ENCODE results near the gene C9orf78.

C9orf78 gene

GRCh38 chr9:129868023-129868871, 33.2 kb upstream of the C9orf78 start:
- DNase-seq (ENCODE audit: low read depth): no peak

GRCh38 chr9:129867136-129868022, 32.3 kb upstream of the C9orf78 start:
- DNase-seq (ENCODE audit: low read depth): no peak

GRCh38 chr9:129866394-129867135, 31.5 kb upstream of the C9orf78 start:
- DNase-seq (ENCODE audit: low read depth): no peak

GRCh38 chr9:129865668-129866320, 30.7 kb upstream of the C9orf78 start:
- no peak for DNase-seq (ENCODE audit: low read depth)

DNA sequence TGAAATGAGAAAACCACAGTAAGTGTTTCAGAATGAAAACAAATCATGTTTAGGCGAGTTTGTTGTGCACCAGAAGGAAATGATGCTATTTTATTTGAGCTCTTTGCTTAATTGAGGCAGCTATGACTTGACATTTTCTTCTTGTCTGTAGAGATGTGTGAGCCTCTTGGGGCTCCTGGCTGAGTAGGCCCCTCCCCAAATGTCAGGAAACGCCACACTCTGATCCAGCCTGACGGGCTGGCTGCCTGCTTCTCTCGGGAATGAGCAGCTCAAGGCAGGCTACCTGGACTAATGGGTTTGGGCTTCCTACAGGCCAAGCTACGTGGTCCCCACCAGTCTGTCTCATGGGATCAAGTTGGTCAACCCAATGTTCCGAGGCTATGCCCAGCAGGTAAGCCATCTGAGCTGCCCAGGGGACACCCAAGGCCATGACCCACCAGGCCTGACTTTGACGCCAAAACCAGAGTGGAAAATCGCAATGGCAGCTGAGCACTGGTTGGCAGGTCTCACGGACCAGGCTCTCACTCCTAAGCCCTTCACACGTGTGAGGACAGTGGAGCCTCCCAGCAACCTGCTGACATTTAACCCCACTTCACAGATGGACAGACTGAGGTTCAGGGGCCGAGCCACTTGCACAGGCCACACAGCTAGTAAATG, 30.0 kb upstream of the C9orf78 start:
- no peak for DNase-seq (ENCODE audit: low read depth)

GRCh38 chr9:129863059-129863690, 28.1 kb upstream of the C9orf78 start:
- DNase-seq (ENCODE audit: low read depth): no peak

GRCh38 chr9:129861447-129861827, 26.4 kb upstream of the C9orf78 start:
- DNase-seq (ENCODE audit: low read depth): no peak

GRCh38 chr9:129860653-129861446, 25.8 kb upstream of the C9orf78 start:
- no peak for DNase-seq (ENCODE audit: low read depth)

- no peak for DNase-seq (ENCODE audit: low read depth)
Measured at GRCh38 chr9:129858167-129858962, 23.3 kb upstream of the C9orf78 start.

DNA sequence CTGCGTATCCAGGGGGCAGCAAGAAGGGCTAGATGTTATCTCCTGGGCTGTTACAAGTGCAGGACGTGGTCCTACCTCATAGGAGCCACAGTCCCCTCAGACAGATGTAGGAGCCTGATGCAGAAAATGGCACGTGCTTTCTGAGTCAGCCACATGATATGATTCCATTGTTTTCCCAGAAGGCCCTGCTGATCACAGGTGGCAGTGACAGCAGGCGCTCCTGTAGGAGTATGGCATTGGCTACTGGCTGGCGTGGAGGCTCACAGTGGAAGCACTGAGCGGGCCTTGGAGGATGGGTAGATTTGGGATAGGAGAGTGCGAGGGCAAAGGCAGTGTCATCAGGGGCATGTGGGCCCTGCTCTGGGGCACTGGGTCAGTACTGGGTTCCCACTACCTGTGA, 22.1 kb upstream of the C9orf78 start:
- no peak for DNase-seq (ENCODE audit: low read depth)

- no peak for DNase-seq (ENCODE audit: low read depth)
Measured at GRCh38 chr9:129854588-129855110, 19.6 kb upstream of the C9orf78 start.

DNA sequence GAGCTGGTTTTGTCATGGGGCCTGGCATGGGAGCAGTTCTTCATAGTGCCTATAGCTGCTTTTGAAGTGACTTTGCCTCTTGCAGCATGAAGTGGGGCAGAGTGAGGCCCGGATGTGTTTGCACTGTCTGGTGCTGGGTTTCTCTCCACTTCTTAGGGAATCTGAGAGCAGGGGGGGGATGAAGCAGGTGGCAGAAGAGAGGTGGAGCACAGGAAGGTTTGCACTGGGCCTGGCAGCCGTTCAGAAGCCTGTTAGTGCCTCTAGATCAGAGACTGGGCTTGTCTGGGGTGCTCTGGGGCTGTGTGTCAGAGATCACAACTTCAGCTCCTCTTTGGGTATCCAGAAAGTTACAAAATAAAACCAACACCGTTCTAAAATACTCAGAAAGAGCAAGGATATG, 18.5 kb upstream of the C9orf78 start:
- DNase-seq (ENCODE audit: low read depth): no peak

GRCh38 chr9:129852579-129852978, 17.5 kb upstream of the C9orf78 start:
- DNase-seq (ENCODE audit: low read depth): no peak

- no peak for DNase-seq (ENCODE audit: low read depth)
Measured at GRCh38 chr9:129851821-129852220, 16.7 kb upstream of the C9orf78 start.

GRCh38 chr9:129850821-129851550, 15.9 kb upstream of the C9orf78 start:
- DNase-seq (ENCODE audit: low read depth): no peak

DNA sequence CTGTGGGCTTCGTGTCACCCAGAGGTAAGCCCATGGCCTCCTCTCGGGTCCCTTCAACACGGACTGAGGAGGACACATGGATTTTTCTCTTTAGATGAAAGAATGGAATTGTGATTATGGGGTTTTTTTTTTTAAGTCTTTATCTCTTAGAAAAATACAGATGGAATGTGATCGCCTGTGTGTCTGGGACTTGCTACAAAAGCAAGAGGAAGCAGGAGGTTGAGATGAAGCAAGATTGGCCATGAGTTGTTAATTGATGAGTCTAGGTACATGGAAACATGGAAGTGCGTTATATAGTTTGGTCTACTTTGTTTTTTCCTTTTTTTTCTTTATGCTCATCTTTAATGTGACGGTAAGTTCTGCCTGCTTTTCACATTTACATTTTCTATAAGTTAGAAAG, 14.8 kb upstream of the C9orf78 start:
- DNase-seq (ENCODE audit: low read depth): no peak

- no peak for DNase-seq (ENCODE audit: low read depth)
Measured at GRCh38 chr9:129848712-129849441, 13.8 kb upstream of the C9orf78 start.

DNA sequence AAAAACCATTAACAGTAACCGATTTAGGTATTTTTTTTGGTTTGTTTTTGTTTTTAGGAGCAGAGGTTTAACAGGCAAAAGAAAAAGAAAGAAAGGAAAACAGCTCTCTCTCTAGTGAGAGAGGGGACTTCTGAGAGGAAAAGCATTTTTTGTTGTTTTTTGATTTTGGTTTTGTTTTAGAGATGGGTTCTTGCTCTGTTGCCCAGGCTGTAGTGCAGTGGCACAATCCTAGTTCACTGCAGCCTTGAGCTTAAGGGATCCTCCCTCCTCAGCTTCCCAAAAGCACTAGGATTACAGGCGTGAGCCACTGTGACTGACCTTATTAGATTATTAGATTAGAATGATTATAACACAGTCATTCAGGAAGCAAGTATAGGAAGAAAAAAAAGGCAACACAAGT, 10.3 kb upstream of the C9orf78 start:
- DNase-seq (ENCODE audit: low read depth): no peak

Measured in HS-27A (cell line).